Stimulated activated CD4-positive, alpha-beta T cell treated with anti-CD3 and anti-CD28 coated beads, Interleukin-12 subunit alpha, Interleukin-12 subunit beta, amount 100 ng/mL, for 24 hours (primary cell): Measurements from ENCODE around the gene ATP8B4.

ENCODE experiments used
- DNase-seq, 2 experiments: peaks; one replicate each; pipeline ENCODE4 v3.0.0-alpha.2; 2020; ENCODE audit warnings: low read depth in 2 of 2

The ATP8B4 gene

GRCh38 chr15:49857496-49858475, 261.2 kb downstream of the ATP8B4 start:
- no peak for DNase-seq

- DNase-seq = no peak
Measured at GRCh38 chr15:49855917-49856637, 263.0 kb downstream of the ATP8B4 start.

GRCh38 chr15:49852756-49853155, 266.3 kb downstream of the ATP8B4 start:
- no peak for DNase-seq

- no peak for DNase-seq
Measured at GRCh38 chr15:49848807-49849206, 270.2 kb downstream of the ATP8B4 start.

GRCh38 chr15:49848282-49848724, 270.7 kb downstream of the ATP8B4 start:
- DNase-seq = no peak

- no peak for DNase-seq
Measured at GRCh38 chr15:49847423-49848281, 271.4 kb downstream of the ATP8B4 start.

GRCh38 chr15:49844390-49844789, 274.6 kb downstream of the ATP8B4 start:
- DNase-seq = no peak

GRCh38 chr15:49843725-49844124, 275.3 kb downstream of the ATP8B4 start:
- DNase-seq = no peak

- DNase-seq = no peak
Measured at GRCh38 chr15:49842031-49842730, 276.9 kb downstream of the ATP8B4 start.

GRCh38 chr15:49832511-49832910, 286.5 kb downstream of the ATP8B4 start:
- DNase-seq = no peak

GRCh38 chr15:49831206-49831965, 287.6 kb downstream of the ATP8B4 start:
- DNase-seq = no peak

- DNase-seq = no peak
Measured at GRCh38 chr15:49830391-49830790, 288.6 kb downstream of the ATP8B4 start.

- DNase-seq = no peak
Measured at GRCh38 chr15:49827311-49827710, 291.7 kb downstream of the ATP8B4 start.

GRCh38 chr15:49826640-49827234, 292.3 kb downstream of the ATP8B4 start:
- DNase-seq = no peak

- DNase-seq = no peak
Measured at GRCh38 chr15:49824775-49825099, 294.3 kb downstream of the ATP8B4 start.

- DNase-seq = no peak
Measured at GRCh38 chr15:49823987-49824774, 294.9 kb downstream of the ATP8B4 start.

GRCh38 chr15:49817100-49817499, 301.9 kb downstream of the ATP8B4 start:
- DNase-seq = no peak

- no peak for DNase-seq
Measured at GRCh38 chr15:49815950-49816349, 303.1 kb downstream of the ATP8B4 start.

GRCh38 chr15:49815526-49815925, 303.5 kb downstream of the ATP8B4 start:
- DNase-seq = no peak
